ENCODE results near the gene RDH16.
"Not testable (repeated sequence)": the region's sequence is repeated elsewhere in the genome, so short reads cannot be mapped to it uniquely, and the experiment has no call there.

The RDH16 gene

DNA sequence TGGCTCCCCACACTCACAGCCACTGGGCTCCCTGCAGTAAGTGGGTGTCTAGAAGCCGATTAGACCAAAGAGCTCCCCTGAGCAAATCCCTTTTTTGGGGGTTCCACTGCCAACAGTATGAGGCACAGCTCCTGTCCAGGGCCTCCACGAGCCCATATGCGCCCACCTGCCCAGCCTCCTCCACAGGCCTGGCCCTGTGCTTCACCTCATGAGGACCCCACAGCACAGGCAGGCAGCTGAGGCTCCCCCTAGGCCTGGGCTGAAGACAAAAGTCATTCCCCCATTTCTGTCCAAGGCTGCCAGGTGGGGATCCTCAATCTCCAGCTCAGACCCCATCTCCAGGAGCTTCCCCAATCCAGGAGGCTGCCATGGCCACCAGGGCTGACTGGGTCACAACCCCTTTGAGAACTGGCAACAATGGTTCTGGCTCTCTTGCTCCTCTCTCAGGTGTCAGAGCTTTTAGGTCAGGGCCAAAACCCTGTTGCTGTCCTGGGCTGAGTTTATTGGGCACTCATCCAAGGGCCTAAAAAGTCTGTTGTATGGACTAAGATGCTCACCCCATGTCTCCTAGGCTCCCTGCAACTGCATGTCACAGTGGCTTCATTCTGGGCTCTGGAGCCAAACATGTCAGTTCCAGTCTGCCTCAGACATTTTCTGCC is 25.3 kb upstream of the RDH16 start:
- not testable (repeated sequence) for H3K4me3 ChIP-seq (ENCODE audit: low read length); H3K36me3 ChIP-seq (ENCODE audit: insufficient read depth, low read length); H2AFZ ChIP-seq (ENCODE audit: low read depth, low read length); H3K4me1 ChIP-seq (ENCODE audit: insufficient read depth, low read length); H3K27me3 ChIP-seq (ENCODE audit: insufficient read depth, low read length); H3K9me3 ChIP-seq (ENCODE audit: low read length)

DNA sequence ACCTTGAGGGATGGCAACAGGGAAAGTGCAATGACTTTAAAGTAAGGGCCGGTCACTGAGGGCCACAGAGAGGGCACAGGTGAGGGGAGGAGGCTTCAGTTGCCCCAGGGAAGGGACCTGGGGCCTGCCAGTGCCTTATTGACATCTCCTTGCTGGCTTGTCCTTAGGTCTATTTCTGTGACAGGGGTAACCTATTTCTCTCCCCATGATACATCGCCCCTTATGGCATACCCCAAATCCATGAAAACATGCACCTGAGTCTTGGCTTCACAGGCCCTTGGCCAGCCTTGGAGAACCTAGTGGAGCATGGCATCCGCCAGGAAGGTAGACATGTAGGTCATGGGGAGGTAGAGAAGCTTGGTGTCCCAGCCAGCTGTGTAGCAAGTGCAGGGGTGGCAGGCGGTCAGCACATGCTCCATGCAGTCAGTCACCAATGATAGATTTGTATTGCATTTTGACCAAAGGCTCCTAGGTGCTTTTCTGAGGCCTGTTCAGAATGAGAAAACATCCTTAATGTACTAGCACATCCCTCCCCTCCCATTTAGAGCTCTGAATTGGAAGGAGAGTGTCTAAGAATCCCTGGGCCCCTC is 23.6 kb upstream of the RDH16 start:
- no peaks in the 10 kb centered on the region for H3K27me3 ChIP-seq (ENCODE audit: insufficient read depth, low read length)
- H3K9me3 ChIP-seq (ENCODE audit: low read length) = no peaks in the 10 kb centered on the region
- H3K4me3 ChIP-seq (ENCODE audit: low read length) = no peak overlapping the region
- no peaks in the 10 kb centered on the region for H3K36me3 ChIP-seq (ENCODE audit: insufficient read depth, low read length)
- no peaks in the 10 kb centered on the region for H3K4me1 ChIP-seq (ENCODE audit: insufficient read depth, low read length)
- no peak overlapping the region for H2AFZ ChIP-seq (ENCODE audit: low read depth, low read length)

DNA sequence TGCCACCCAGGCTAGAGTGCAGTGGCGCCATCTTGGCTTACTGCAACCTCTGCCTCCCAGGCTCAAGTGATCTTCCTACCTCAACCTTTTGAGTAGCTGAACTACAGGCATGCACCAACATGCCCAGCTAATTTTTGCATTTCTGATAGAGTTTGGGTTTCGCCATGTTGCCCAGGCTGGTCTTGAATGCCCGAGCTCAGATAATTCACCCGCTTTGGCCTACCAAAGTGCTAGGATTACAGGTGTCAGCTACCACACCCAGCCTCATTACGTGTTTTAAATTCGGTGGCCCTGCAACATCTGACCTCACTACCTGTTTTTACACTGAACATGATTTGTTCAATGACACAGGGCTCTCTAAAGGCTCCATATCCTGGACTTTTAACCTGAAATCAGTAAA is 22.9 kb upstream of the RDH16 start:
- H3K4me1 ChIP-seq (ENCODE audit: insufficient read depth, low read length) = no peaks in the 10 kb centered on the region
- no peak overlapping the region for H3K4me3 ChIP-seq (ENCODE audit: low read length)

DNA sequence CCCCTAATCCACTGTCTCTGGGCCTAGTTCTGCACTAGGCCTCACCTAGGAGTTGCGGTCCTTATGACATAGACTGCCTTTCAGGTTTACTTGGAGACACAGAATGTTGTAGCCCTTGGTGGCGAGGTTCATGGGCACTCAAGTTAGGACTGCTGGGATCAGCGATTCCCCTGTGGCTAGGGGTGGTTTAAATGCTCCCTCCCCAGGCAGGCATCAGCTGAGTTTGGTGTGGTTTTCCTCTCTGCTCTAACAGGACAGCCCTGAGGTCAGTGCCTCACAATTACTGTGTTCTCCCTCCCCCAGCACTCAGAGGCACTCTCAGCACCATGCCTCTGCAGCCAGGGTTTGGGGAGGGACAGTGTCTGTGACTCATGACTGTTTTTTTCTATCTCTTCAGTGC is 22.2 kb upstream of the RDH16 start:
- Histone ChIP-seq H3K36me3 (ENCODE audit: insufficient read depth, low read length) (no peaks in the 10 kb centered on the region), H3K4me1 (ENCODE audit: insufficient read depth, low read length) (no peaks in the 10 kb centered on the region), H3K27me3 (ENCODE audit: insufficient read depth, low read length) (no peaks in the 10 kb centered on the region), H3K9me3 (ENCODE audit: low read length) (no peaks in the 10 kb centered on the region), H2AFZ (ENCODE audit: low read depth, low read length) (no peak overlapping the region), H3K4me3 (ENCODE audit: low read length) (no peak overlapping the region)

More for the DNA sequence above, 22.9 kb upstream of the RDH16 start:
- Histone ChIP-seq H2AFZ (ENCODE audit: low read depth, low read length) (no peak overlapping the region), H3K27me3 (ENCODE audit: insufficient read depth, low read length) (no peaks in the 10 kb centered on the region), H3K36me3 (ENCODE audit: insufficient read depth, low read length) (no peaks in the 10 kb centered on the region), H3K9me3 (ENCODE audit: low read length) (no peaks in the 10 kb centered on the region)

GRCh38 chr12:56978397-56979138 is 21.2 kb upstream of the RDH16 start:
- H3K9me3 ChIP-seq (ENCODE audit: low read length) = no peaks in the 10 kb centered on the region
- H3K27me3 ChIP-seq (ENCODE audit: insufficient read depth, low read length) = no peaks in the 10 kb centered on the region
- no peaks in the 10 kb centered on the region for H3K4me1 ChIP-seq (ENCODE audit: insufficient read depth, low read length)
- H3K4me3 ChIP-seq (ENCODE audit: low read length) = no peak overlapping the region
- H3K36me3 ChIP-seq (ENCODE audit: insufficient read depth, low read length) = no peaks in the 10 kb centered on the region
- no peak overlapping the region for H2AFZ ChIP-seq (ENCODE audit: low read depth, low read length)

- H2AFZ ChIP-seq (ENCODE audit: low read depth, low read length); H3K9me3 ChIP-seq (ENCODE audit: low read length); H3K4me3 ChIP-seq (ENCODE audit: low read length); H3K4me1 ChIP-seq (ENCODE audit: insufficient read depth, low read length); H3K36me3 ChIP-seq (ENCODE audit: insufficient read depth, low read length); H3K27me3 ChIP-seq (ENCODE audit: insufficient read depth, low read length): not testable (repeated sequence)
Measured at GRCh38 chr12:56977361-56977760, 20.0 kb upstream of the RDH16 start.

DNA sequence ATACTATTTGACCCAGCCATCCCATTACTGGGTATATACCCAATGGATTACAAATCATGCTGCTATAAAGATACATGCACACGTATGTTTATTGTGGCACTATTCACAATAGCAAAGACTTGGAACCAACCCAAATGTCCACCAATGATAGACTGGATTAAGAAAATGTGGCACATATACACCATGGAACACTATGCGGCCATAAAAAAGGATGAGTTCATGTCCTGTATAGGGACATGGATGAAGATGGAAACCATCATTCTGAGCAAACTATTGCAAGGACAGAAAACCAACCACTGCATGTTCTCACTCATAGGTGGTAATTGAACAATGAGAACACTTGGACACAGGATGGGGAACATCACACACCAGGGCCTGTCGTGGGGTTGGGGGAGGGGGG is 16.8 kb upstream of the RDH16 start:
- not testable (repeated sequence) for H3K27me3 ChIP-seq (ENCODE audit: insufficient read depth, low read length); H3K36me3 ChIP-seq (ENCODE audit: insufficient read depth, low read length); H3K4me3 ChIP-seq (ENCODE audit: low read length); H3K4me1 ChIP-seq (ENCODE audit: insufficient read depth, low read length); H3K9me3 ChIP-seq (ENCODE audit: low read length); H2AFZ ChIP-seq (ENCODE audit: low read depth, low read length)

DNA sequence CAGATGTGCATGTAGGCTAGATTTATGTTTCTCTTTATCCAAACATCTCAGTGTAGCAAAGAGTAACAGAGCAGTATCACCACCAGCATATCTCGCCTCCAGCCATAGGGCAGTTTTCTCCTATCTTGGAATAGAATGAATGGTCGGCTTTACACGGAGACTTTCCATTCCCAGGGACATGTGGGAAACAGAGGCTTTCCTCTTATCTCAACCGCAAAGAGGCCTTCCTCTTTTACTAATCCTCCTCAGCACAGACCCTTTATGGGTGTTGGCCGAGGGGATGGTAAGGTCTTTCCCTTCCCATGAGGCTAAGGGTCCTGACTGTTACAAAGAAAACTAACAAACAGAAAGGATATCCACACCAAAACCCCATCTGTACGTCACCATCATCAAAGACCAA is 11.5 kb upstream of the RDH16 start:
- not testable (repeated sequence) for H3K4me1 ChIP-seq (ENCODE audit: insufficient read depth, low read length); H3K36me3 ChIP-seq (ENCODE audit: insufficient read depth, low read length); H3K27me3 ChIP-seq (ENCODE audit: insufficient read depth, low read length); H3K4me3 ChIP-seq (ENCODE audit: low read length); H3K9me3 ChIP-seq (ENCODE audit: low read length); H2AFZ ChIP-seq (ENCODE audit: low read depth, low read length)

DNA sequence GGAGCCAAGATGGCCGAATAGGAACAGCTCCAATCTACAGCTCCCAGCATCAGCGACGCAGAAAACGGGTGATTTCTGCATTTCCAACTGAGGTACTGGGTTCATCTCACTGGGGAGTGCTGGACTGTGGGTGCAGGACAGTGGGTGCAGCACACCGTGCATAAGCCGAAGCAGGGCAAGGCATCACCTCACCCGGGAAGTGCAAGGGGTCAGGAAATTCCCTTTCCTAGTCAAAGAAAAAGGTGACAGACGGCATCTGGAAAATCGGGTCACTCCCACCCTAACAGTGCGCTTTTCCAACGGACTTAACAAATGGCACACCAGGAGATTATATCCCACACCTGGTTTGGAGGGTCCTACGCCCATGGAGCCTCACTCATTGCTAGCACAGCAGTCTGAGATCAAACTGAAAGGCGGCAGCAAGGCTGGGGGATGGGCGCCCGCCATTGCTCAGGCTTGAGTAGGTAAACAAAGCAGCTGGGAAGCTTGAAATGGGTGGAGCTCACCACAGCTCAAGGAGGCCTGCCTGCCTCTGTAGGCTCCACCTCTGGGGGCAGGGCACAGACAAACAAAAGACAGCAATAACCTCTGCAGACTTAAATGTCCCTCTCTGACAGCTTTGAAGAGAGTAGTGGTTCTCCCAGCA is 8.7 kb upstream of the RDH16 start:
- H2AFZ ChIP-seq (ENCODE audit: low read depth, low read length); H3K9me3 ChIP-seq (ENCODE audit: low read length); H3K36me3 ChIP-seq (ENCODE audit: insufficient read depth, low read length); H3K4me1 ChIP-seq (ENCODE audit: insufficient read depth, low read length); H3K27me3 ChIP-seq (ENCODE audit: insufficient read depth, low read length); H3K4me3 ChIP-seq (ENCODE audit: low read length): not testable (repeated sequence)

DNA sequence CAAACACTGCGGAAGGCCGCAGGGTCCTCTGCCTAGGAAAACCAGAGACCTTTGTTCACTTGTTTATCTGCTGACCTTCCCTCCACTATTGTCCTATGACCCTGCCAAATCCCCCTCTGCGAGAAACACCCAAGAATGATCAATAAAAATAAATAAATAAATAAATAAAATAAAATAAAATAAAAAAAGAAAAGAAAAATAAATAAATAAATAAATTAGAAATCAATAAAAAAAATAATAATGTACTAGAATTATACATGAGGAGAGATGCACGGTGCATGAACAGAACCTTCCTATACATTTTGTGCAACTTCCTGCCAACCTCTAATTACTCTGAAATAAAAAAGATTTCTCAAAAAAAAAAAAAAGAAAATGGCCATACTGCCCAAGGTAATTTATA is 7.7 kb upstream of the RDH16 start:
- not testable (repeated sequence) for H3K9me3 ChIP-seq (ENCODE audit: low read length); H3K4me1 ChIP-seq (ENCODE audit: insufficient read depth, low read length); H3K27me3 ChIP-seq (ENCODE audit: insufficient read depth, low read length); H3K4me3 ChIP-seq (ENCODE audit: low read length); H2AFZ ChIP-seq (ENCODE audit: low read depth, low read length); H3K36me3 ChIP-seq (ENCODE audit: insufficient read depth, low read length)

- H3K4me1 ChIP-seq (ENCODE audit: insufficient read depth, low read length); H3K9me3 ChIP-seq (ENCODE audit: low read length); H3K36me3 ChIP-seq (ENCODE audit: insufficient read depth, low read length); H3K4me3 ChIP-seq (ENCODE audit: low read length); H3K27me3 ChIP-seq (ENCODE audit: insufficient read depth, low read length); H2AFZ ChIP-seq (ENCODE audit: low read depth, low read length): not testable (repeated sequence)
Measured at GRCh38 chr12:56963557-56963956, 6.1 kb upstream of the RDH16 start.

- H2AFZ ChIP-seq (ENCODE audit: low read depth, low read length); H3K4me3 ChIP-seq (ENCODE audit: low read length); H3K9me3 ChIP-seq (ENCODE audit: low read length); H3K27me3 ChIP-seq (ENCODE audit: insufficient read depth, low read length); H3K36me3 ChIP-seq (ENCODE audit: insufficient read depth, low read length); H3K4me1 ChIP-seq (ENCODE audit: insufficient read depth, low read length): not testable (repeated sequence)
Measured at GRCh38 chr12:56962247-56962646, 4.8 kb upstream of the RDH16 start.

GRCh38 chr12:56958422-56958821 is 1.0 kb upstream of the RDH16 start:
- Histone ChIP-seq H3K4me1 (ENCODE audit: insufficient read depth, low read length) (no peaks in the 10 kb centered on the region), H3K9me3 (ENCODE audit: low read length) (peaks cover 6% of the 10 kb centered on the region), H3K36me3 (ENCODE audit: insufficient read depth, low read length) (no peaks in the 10 kb centered on the region), H2AFZ (ENCODE audit: low read depth, low read length) (no peak overlapping the region), H3K4me3 (ENCODE audit: low read length) (no peak overlapping the region), H3K27me3 (ENCODE audit: insufficient read depth, low read length) (no peaks in the 10 kb centered on the region)
